GM12878 (cell line): ENCODE results near the gene BHLHE23. TPM values are rescaled to one million over a fixed set of nuclear protein-coding genes. Genes with fewer than 3 reads are reported as not detected.

Experiments used
- ATAC-seq: fragments of 200-7000 bp; cut with Tn5 transposase; 3 replicates; pipeline ENCODE4 v1.9.1; 2020; ENCODE audit warnings: mild to moderate bottlenecking, moderate library complexity
- BruUV-seq: library from RNA; stranded (reverse); fragments of 400-500 nt; replicated peaks from 2 replicates; lab custom pipeline; 2021; lab: Mats Ljungman, UMichigan
- CTCF ChIA-PET: fragments of 300-600 bp; sonication (Branson Sonifier 250); formaldehyde crosslinking; extraction: SDS; loops from one replicate; lab custom pipeline; 2021; ENCODE audit warnings: inconsistent platforms; lab: Yijun Ruan, JAX
- POLR2A ChIA-PET: fragments of 350-600 bp; formaldehyde crosslinking; extraction: SDS; loops from one replicate; lab custom pipeline; 2021; ENCODE audit warnings: inconsistent platforms; lab: Charles Lee
- RAD21 ChIA-PET: fragments of 300-600 bp; sonication (Branson Sonifier 250); formaldehyde crosslinking; loops from one replicate; lab custom pipeline; 2023; ENCODE audit warnings: antibody characterized with exemption; ENCODE audit not compliant: unreplicated experiment; lab: Charles Lee
- SMC1A ChIA-PET: fragments of 300-600 bp; sonication (Branson Sonifier 250); formaldehyde crosslinking; loops from one replicate; lab custom pipeline; 2023; ENCODE audit not compliant: unreplicated experiment, uncharacterized antibody; lab: Charles Lee
- DNase-seq: peaks from one replicate; pipeline ENCODE4 v3.0.0-alpha.2; 2011; ENCODE audit warnings: low read depth, low spot score
- FAIRE-seq: peaks from 3 replicates; lab custom pipeline; 2011; peaks lifted over from hg19 to GRCh38; lab: Jason Lieb, UNC
- H2AFZ ChIP-seq: 2 replicates; pipeline ENCODE4 v1.6.0; 2011; ENCODE audit warnings: low read depth, low read length, control low read depth; ENCODE audit not compliant: control insufficient read depth
- H3K27ac ChIP-seq: 2 replicates; pipeline ENCODE4 v1.5.1; 2011; ENCODE audit warnings: control low read depth; ENCODE audit not compliant: control insufficient read depth, insufficient read depth
- H3K27me3 ChIP-seq, 2 experiments: replicated peaks in 1 of 2; 2 replicates each; pipeline versions ENCODE4 v1.6.0 to v1.6.1; 2011; ENCODE audit warnings: low read length in 1 of 2; ENCODE audit not compliant: control insufficient read depth in 2 of 2, insufficient read depth in 2 of 2
- H3K36me3 ChIP-seq, 2 experiments: 2 replicates each; pipeline ENCODE4 v1.5.1; 2011; ENCODE audit warnings: low read length in 1 of 2; ENCODE audit not compliant: control insufficient read depth in 2 of 2, insufficient read depth in 2 of 2
- H3K4me1 ChIP-seq: 2 replicates; pipeline ENCODE4 v1.6.1; 2011; ENCODE audit warnings: mild to moderate bottlenecking, low read length, moderate library complexity, mixed read lengths; ENCODE audit not compliant: control insufficient read depth, insufficient read depth
- H3K4me2 ChIP-seq: 2 replicates; pipeline ENCODE4 v1.6.0; 2011; ENCODE audit warnings: control low read depth; ENCODE audit not compliant: control insufficient read depth, insufficient read depth
- H3K4me3 ChIP-seq: fragments of 200-600 bp; sonication (generic); 2 replicates; pipeline ENCODE4 v1.5.1; 2016
- H3K79me2 ChIP-seq: 2 replicates; pipeline ENCODE4 v1.6.0; 2011; ENCODE audit warnings: low read length; ENCODE audit not compliant: control insufficient read depth, insufficient read depth
- H3K9ac ChIP-seq: 2 replicates; pipeline ENCODE4 v1.8.0; 2011; ENCODE audit warnings: low read length, control low read depth, mixed read lengths; ENCODE audit not compliant: control insufficient read depth, insufficient read depth
- H3K9me3 ChIP-seq: replicated peaks from 3 replicates; pipeline ENCODE4 v1.5.1; 2011; ENCODE audit warnings: mild to moderate bottlenecking, low read length; ENCODE audit not compliant: control insufficient read depth, insufficient read depth
- H4K20me1 ChIP-seq: 2 replicates; pipeline ENCODE4 v1.6.0; 2011; ENCODE audit not compliant: control insufficient read depth, insufficient read depth
- ATF2 ChIP-seq: IDR thresholded peaks from 2 replicates; pipeline ENCODE4 v1.6.1; 2012; ENCODE audit warnings: low read length, inconsistent platforms
- BHLHE40 ChIP-seq, 2 experiments: fragments of 450-650 bp in 1 of 2; IDR thresholded peaks; 2 replicates each; pipeline ENCODE4 v1.6.1; 2011 to 2017; ENCODE audit warnings: low read depth in 2 of 2, borderline replicate concordance in 1 of 2, improper control_type of control experiment in 1 of 2, low read length in 1 of 2, mild to moderate bottlenecking in 1 of 2
- CBX5 ChIP-seq: sonication (generic); IDR thresholded peaks from 2 replicates; pipeline ENCODE4 v1.6.1; 2016; ENCODE audit warnings: low read depth, moderate library complexity, mild to moderate bottlenecking, inconsistent platforms
- CHD2 ChIP-seq: IDR thresholded peaks from 2 replicates; pipeline ENCODE4 v1.6.1; 2011; ENCODE audit warnings: low read depth, low read length, improper control_type of control experiment, borderline replicate concordance
- CTCF ChIP-seq, 3 experiments: IDR thresholded peaks in 2 of 3; conservative IDR thresholded peaks in 1 of 3; 2 replicates each; pipeline ENCODE4 v1.5.1; 2011; ENCODE audit warnings: low read depth in 3 of 3, low read length in 3 of 3, mild to moderate bottlenecking in 3 of 3, control low read depth in 2 of 3, moderate library complexity in 2 of 3, inconsistent platforms in 1 of 3, mixed read lengths in 1 of 3; ENCODE audit not compliant: control insufficient read depth in 2 of 3, insufficient read depth in 1 of 3; ENCODE audit errors: extremely low read depth in 1 of 3
- EGR1 ChIP-seq, 2 experiments: IDR thresholded peaks; 1 replicate in 1 of 2; 2 replicates in 1 of 2; pipeline ENCODE4 v1.6.1; 2011 to 2012; ENCODE audit warnings: low read depth in 2 of 2, low read length in 2 of 2, borderline replicate concordance in 1 of 2, mild to moderate bottlenecking in 1 of 2, moderate library complexity in 1 of 2
- IKZF1 ChIP-seq: fragments of 450-650 bp; conservative IDR thresholded peaks from 2 replicates; pipeline ENCODE4 v1.6.1; 2017; ENCODE audit warnings: antibody characterized with exemption, mild to moderate bottlenecking
- MXI1 ChIP-seq: fragments of 150-350 bp; IDR thresholded peaks from 2 replicates; pipeline ENCODE4 v1.6.1; 2011; ENCODE audit warnings: low read depth, mild to moderate bottlenecking, inconsistent platforms, low read length, improper control_type of control experiment
- NFYB ChIP-seq: IDR thresholded peaks from 2 replicates; pipeline ENCODE4 v1.6.1; 2011; ENCODE audit warnings: low read depth, mild to moderate bottlenecking, low read length, improper control_type of control experiment, moderate library complexity; ENCODE audit not compliant: insufficient read depth
- PBX3 ChIP-seq: IDR thresholded peaks from 2 replicates; pipeline ENCODE4 v1.6.1; 2011; ENCODE audit warnings: mild to moderate bottlenecking, low read depth, low read length, moderate library complexity; ENCODE audit not compliant: insufficient replicate concordance
- POLR2AphosphoS2 ChIP-seq: IDR thresholded peaks from 2 replicates; pipeline ENCODE4 v1.6.1; 2011; ENCODE audit warnings: low read depth, mild to moderate bottlenecking, low read length, improper control_type of control experiment, moderate library complexity
- POLR2AphosphoS5 ChIP-seq: IDR thresholded peaks from 2 replicates; pipeline ENCODE4 v1.6.1; 2011; ENCODE audit warnings: mild to moderate bottlenecking, low read length, inconsistent platforms
- RBBP5 ChIP-seq: fragments of 200-600 bp; sonication (generic); conservative IDR thresholded peaks from 2 replicates; pipeline ENCODE4 v1.6.1; 2016
- RELA ChIP-seq: fragments of 450-650 bp; IDR thresholded peaks from 2 replicates; pipeline ENCODE4 v1.8.0; 2014; ENCODE audit warnings: borderline replicate concordance; ENCODE audit not compliant: partially characterized antibody
- SMC3 ChIP-seq: IDR thresholded peaks from 2 replicates; pipeline ENCODE4 v1.6.1; 2011; ENCODE audit warnings: low read length, improper control_type of control experiment, borderline replicate concordance
- SP1 ChIP-seq: IDR thresholded peaks from one replicate; pipeline ENCODE4 v1.6.1; 2011; ENCODE audit warnings: low read depth, low read length
- TARDBP ChIP-seq: IDR thresholded peaks from 2 replicates; pipeline ENCODE4 v1.6.1; 2016; ENCODE audit warnings: borderline replicate concordance
- WGBS: methylation state at CpG from one replicate; pipeline ENCODE4 v1.1.6; 2016; ENCODE audit warnings: low lambda C conversion rate; ENCODE audit not compliant: insufficient replicate concordance, insufficient coverage; ENCODE audit errors: missing lambda C conversion rate; 5-methylcytosine and 5-hydroxymethylcytosine counted together
- in situ Hi-C: fragments of 300-500 bp; cut with MboI; formaldehyde crosslinking; loops from 9 replicates; pipeline ENCODE4 v1.14.3; 2018; ENCODE audit warnings: mixed read lengths
- intact Hi-C: fragments of 100-400 bp; cut with micrococcal nuclease; formaldehyde crosslinking; loops from one replicate; pipeline ENCODE4 v1.14.2; 2022; ENCODE audit not compliant: unreplicated experiment
- polyA plus RNA-seq, 11 experiments: library from polyadenylated mRNA; depleted of rRNA in 4 of 11; unstranded in 6 of 11; stranded (reverse) in 5 of 11; fragments of >200 nt; fragmentation: Nextera tagmentation in 4 of 11; fragmentation: Illumina TruSeq in 1 of 11; extraction: Ambion mirVana in 4 of 11; extraction: Trizol in 1 of 11; gene quantifications; 1 replicate in 1 of 11; 2 replicates in 10 of 11; pipeline versions ENCODE4 v1.2.1 to v1.2.3, GENCODE V29; 2011 to 2016; ENCODE audit warnings: inconsistent platforms in 2 of 11, missing spikeins in 2 of 11, low read depth in 1 of 11
- total RNA-seq, 4 experiments: library from RNA; depleted of rRNA in 3 of 4; stranded (reverse); fragments of >200 nt in 3 of 4; fragmentation: Illumina TruSeq in 1 of 4; extraction: Trizol in 1 of 4; gene quantifications; 2 replicates each; pipeline versions ENCODE4 v1.2.1 to v1.2.3, GENCODE V29; 2013 to 2021

The BHLHE23 gene
- total and polyA plus RNA-seq, 10 of the 15 experiments (the other 5 are each of a cell fraction or from before 2014, with no cell fraction given) = 0.28 to 0.33 TPM; not detected in 8

- 2% methylated on average over 27 of the region's 38 CpGs for WGBS
- Histone ChIP-seq H4K20me1 (no peaks in the 10 kb centered on the region), H2AFZ (peak overlapping the region; percentile 34), H3K9me3 (no peaks in the 10 kb centered on the region), H3K4me2 (peak overlapping the region; percentile 59), H3K27ac (no peak overlapping the region), H3K4me3 (no peak overlapping the region), H3K36me3 (no peaks in the 10 kb centered on the region), H3K27me3 (peaks cover 0 to 6% of the 10 kb centered on the region in 2 experiments; a peak in 2 of 4 replicates), H3K4me1 (peaks cover 12% of the 10 kb centered on the region), H3K79me2 (no peaks in the 10 kb centered on the region), H3K9ac (no peak overlapping the region)
- ChIA-PET CTCF (interaction anchor here (0.6 to 1.6 kb wide), 20 partner anchors 8 to 543 kb away, joined by 3 to 9 read pairs (median 3); partner anchors contain the start of gene SLC17A9), POLR2A (interaction anchor here (0.7 to 1.8 kb wide), 5 partner anchors 18 to 47 kb away, joined by 3 to 13 read pairs (median 3); no protein-coding TSS in a partner anchor), RAD21 (interaction anchor here (0.6 to 1.4 kb wide), 21 partner anchors 9 to 1148 kb away, joined by 3 to 16 read pairs (median 4); partner anchors contain the start of genes GID8, SLC17A9, TCFL5 and YTHDF1), SMC1A (interaction anchor here (0.6 to 1.7 kb wide), 8 partner anchors 18 to 209 kb away, joined by 4 to 15 read pairs (median 6); no protein-coding TSS in a partner anchor)
- peak; percentile 49 for DNase-seq
- FAIRE-seq = peak; percentile 82
- intact Hi-C loops = loop anchor here (1.0 to 2.0 kb wide), 2 partner anchors 37 to 205 kb away; no protein-coding TSS in a partner anchor
- no TSS peak for BruUV-seq
- in situ Hi-C loops = no loop called here
- ATAC-seq = peak; percentile 89
- TF ChIP-seq EGR1 (IDR thresholded peaks at IDR 0.05; ENCODE audit: borderline replicate concordance in 1 of 2, low read depth in 2 of 2, low read length in 2 of 2) (peak in 1 of 2 experiments; percentile 7; a peak in 1 of 3 replicates), CBX5 (no peak), ATF2 (no peak), SMC3 (peak; percentile 99), RBBP5 (no peak), POLR2AphosphoS2 (no peak), PBX3 (peak; percentile 4), MXI1 (peak; percentile 74), CTCF (IDR thresholded peaks at IDR 0.05 in 2 of 3, conservative IDR thresholded peaks at IDR 0.05 in 1 of 3; ENCODE audit: control insufficient read depth in 2 of 3, extremely low read depth in 1 of 3, insufficient read depth in 1 of 3, low read depth in 3 of 3, low read length in 3 of 3) (peak; percentile 96 to 98 (median 98); a peak in 5 of 6 replicates), CHD2 (peak; percentile 79), RELA (no peak), POLR2AphosphoS5 (no peak), NFYB (no peak), TARDBP (0 out of 2 replicates have a peak, but pooled peaks have one; percentile 10), BHLHE40 (IDR thresholded peaks at IDR 0.05; ENCODE audit: borderline replicate concordance in 1 of 2, low read depth in 2 of 2, low read length in 1 of 2) (peak; percentile 39 to 85; a peak in 2 of 4 replicates), IKZF1 (peak; percentile 54), SP1 (no peak)
Measured at GRCh38 chr20:62971950-62972844, 34.6 kb downstream of the BHLHE23 start.
